Measurements from ENCODE around the gene ETV7. TPM values are rescaled to one million over a fixed set of nuclear protein-coding genes. Genes with fewer than 3 reads are reported as not detected.

The ETV7 gene
- total and polyA plus RNA-seq, 2 donors (not counting 1 experiment from before 2014, with no cell fraction given), result 0.96 to 2.0 TPM

DNA sequence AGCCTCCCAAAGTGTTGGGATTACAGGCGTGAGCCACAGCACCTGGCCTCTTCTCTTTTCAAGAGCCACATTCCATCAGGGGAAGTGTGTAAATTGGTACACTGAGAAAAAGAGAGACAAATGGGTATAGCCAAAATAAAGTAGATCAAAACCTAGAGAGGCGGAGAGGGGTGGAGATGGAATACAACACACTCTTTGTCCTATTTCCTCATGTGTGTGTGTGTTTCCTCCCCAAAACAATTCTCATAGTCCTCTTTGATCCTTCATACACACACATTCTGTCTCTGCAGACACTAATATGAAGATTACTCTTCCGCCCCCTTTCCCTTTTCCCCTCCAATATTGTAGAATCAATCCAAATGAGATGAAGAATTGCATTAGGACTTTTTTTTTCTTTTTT is 39.2 kb upstream of the ETV7 start:
- H3K79me2 ChIP-seq (ENCODE audit: control insufficient read depth, insufficient read depth, low read length), result no peaks in the 10 kb centered on the region
- Mint-ChIP-seq H3K9me3 (ENCODE audit: insufficient read depth) (no peaks in the 10 kb centered on the region), H3K4me3 (no peak overlapping the region), H3K4me1 (peaks cover 17% of the 10 kb centered on the region), H3K27me3 (no peaks in the 10 kb centered on the region), H3K27ac (no peak overlapping the region)
- no peak overlapping the region for H3K4me3 ChIP-seq (ENCODE audit: control extremely low read depth in 1 of 5, extremely low read depth in 1 of 5, insufficient read depth in 1 of 5, low read depth in 2 of 5, low read length in 4 of 5)
- no peak overlapping the region for H2AFZ ChIP-seq (ENCODE audit: insufficient read depth, low read depth, low read length, poor library complexity, severe bottlenecking)
- no peak for TF ChIP-seq EZH2 (IDR thresholded peaks at IDR 0.05; ENCODE audit: borderline replicate concordance, insufficient read depth, low read depth, low read length, poor library complexity, severe bottlenecking)
- TF ChIP-seq, protein P1, sequence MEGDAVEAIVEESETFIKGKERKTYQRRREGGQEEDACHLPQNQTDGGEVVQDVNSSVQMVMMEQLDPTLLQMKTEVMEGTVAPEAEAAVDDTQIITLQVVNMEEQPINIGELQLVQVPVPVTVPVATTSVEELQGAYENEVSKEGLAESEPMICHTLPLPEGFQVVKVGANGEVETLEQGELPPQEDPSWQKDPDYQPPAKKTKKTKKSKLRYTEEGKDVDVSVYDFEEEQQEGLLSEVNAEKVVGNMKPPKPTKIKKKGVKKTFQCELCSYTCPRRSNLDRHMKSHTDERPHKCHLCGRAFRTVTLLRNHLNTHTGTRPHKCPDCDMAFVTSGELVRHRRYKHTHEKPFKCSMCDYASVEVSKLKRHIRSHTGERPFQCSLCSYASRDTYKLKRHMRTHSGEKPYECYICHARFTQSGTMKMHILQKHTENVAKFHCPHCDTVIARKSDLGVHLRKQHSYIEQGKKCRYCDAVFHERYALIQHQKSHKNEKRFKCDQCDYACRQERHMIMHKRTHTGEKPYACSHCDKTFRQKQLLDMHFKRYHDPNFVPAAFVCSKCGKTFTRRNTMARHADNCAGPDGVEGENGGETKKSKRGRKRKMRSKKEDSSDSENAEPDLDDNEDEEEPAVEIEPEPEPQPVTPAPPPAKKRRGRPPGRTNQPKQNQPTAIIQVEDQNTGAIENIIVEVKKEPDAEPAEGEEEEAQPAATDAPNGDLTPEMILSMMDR (IDR thresholded peaks at IDR 0.05), result no peak
- no peaks in the 10 kb centered on the region for H4K20me1 ChIP-seq (ENCODE audit: control insufficient read depth, insufficient read depth, low read length, poor library complexity, severe bottlenecking)
- no peaks in the 10 kb centered on the region for H3K27me3 ChIP-seq (replicated peaks in 1 of 4; ENCODE audit: control extremely low read depth in 1 of 4, control insufficient read depth in 3 of 4, insufficient read depth in 4 of 4, low read length in 3 of 4)
- ATAC-seq (ENCODE audit: low read depth) (no peak), DNase-seq (no peak)
- ChIA-PET POLR2A (no interaction called here), CTCF (no interaction called here)
- H3K4me1 ChIP-seq (ENCODE audit: control insufficient read depth in 2 of 2, insufficient read depth in 2 of 2, low read length in 2 of 2), result peaks cover 9 to 14% of the 10 kb centered on the region in 2 donors
- WGBS (ENCODE audit: insufficient coverage), result no CpG with 5 or more reads among the region's 3 CpGs
- no peaks in the 10 kb centered on the region for H3K9me3 ChIP-seq (ENCODE audit: control extremely low read depth in 1 of 3, control insufficient read depth in 2 of 3, insufficient read depth in 1 of 3, low read length in 2 of 3)
- intact Hi-C loops (cut with micrococcal nuclease), result loop anchor here (10.0 kb wide), 2 partner anchors 88 to 428 kb away; no protein-coding TSS in a partner anchor
- H3K27ac ChIP-seq (ENCODE audit: low read length in 2 of 2), result no peak overlapping the region
- no peaks in the 10 kb centered on the region for H3K36me3 ChIP-seq (replicated peaks in 1 of 2; ENCODE audit: control extremely low read depth in 1 of 2, control insufficient read depth in 1 of 2, extremely low read depth in 1 of 2, insufficient read depth in 2 of 2, low read length in 1 of 2)
- no peak overlapping the region for H3K4me2 ChIP-seq (replicated peaks; ENCODE audit: low read depth, low read length, poor library complexity, severe bottlenecking)
- H3K9ac ChIP-seq (ENCODE audit: low read length), result no peak overlapping the region

DNA sequence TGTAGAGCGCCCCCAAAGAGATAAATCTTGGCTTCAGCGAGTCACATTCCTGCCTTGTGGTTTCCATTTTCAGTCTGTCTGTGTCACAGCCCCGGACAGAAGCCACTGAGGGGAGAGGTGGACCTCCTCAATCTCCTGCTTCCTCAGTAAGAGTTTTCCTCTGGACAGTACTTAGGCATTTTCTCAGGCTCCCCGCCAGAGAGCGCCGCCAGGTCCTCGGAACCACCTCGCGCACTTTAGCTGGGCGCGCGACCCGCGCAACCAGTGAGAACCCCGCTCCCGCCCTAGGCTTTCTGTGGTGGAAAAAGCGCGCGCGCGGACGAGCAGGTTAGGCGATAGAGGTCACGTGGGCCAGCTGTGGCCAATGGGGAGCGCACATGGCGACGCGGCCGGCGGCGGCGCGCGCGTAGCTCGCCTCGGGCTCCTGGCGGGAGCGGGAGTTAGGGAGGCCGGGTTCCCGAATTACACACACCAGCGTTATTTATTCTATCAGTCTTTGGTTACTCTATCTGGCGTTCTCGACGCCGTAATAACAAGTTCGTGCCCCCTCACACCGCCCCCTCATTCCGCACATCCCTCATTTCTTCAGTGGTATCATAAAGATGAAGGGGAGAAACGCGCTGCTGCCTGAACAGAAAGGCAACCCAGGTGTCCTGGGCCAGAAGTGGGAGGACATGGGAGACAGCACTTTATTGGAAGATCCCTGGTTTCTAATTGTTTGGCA is 35.8 kb upstream of the ETV7 start:
- Mint-ChIP-seq H3K4me1 (peaks cover 17% of the 10 kb centered on the region), H3K27me3 (no peaks in the 10 kb centered on the region), H3K4me3 (peak overlapping the region; percentile 97), H3K27ac (peak overlapping the region; percentile 94), H3K9me3 (ENCODE audit: insufficient read depth) (no peaks in the 10 kb centered on the region)
- under 1% methylated on average over 40 of the region's 51 CpGs for WGBS (ENCODE audit: insufficient coverage)
- intact Hi-C loops (cut with micrococcal nuclease), result loop anchor here (1.0 to 10.0 kb wide), 8 partner anchors 19 to 432 kb away; partner anchors contain the start of genes KCTD20, PXT1, SRSF3 and STK38
- POLR2A ChIA-PET, result interaction anchor here (0.6 to 1.2 kb wide), 3 partner anchors 17 to 91 kb away, joined by 3 to 7 read pairs (median 6); partner anchors contain the start of gene KCTD20
- ATAC-seq (ENCODE audit: low read depth) (peak; percentile 96), DNase-seq (peak; percentile 98)
- Histone ChIP-seq H3K27me3 (replicated peaks in 1 of 4; ENCODE audit: control extremely low read depth in 1 of 4, control insufficient read depth in 3 of 4, insufficient read depth in 4 of 4, low read length in 3 of 4) (no peaks in the 10 kb centered on the region), H3K36me3 (replicated peaks in 1 of 2; ENCODE audit: control extremely low read depth in 1 of 2, control insufficient read depth in 1 of 2, extremely low read depth in 1 of 2, insufficient read depth in 2 of 2, low read length in 1 of 2) (no peaks in the 10 kb centered on the region), H3K4me2 (replicated peaks; ENCODE audit: low read depth, low read length, poor library complexity, severe bottlenecking) (peak overlapping the region; percentile 81), H3K4me3 (ENCODE audit: control extremely low read depth in 1 of 5, extremely low read depth in 1 of 5, insufficient read depth in 1 of 5, low read depth in 2 of 5, low read length in 4 of 5) (peak overlapping the region; percentile 68 to 81 (median 76)), H3K4me1 (ENCODE audit: control insufficient read depth in 2 of 2, insufficient read depth in 2 of 2, low read length in 2 of 2) (peaks cover 9 to 14% of the 10 kb centered on the region in 2 donors), H3K9ac (ENCODE audit: low read length) (peak overlapping the region; percentile 74), H3K27ac (ENCODE audit: low read length in 2 of 2) (peak overlapping the region; percentile 57 to 68), H2AFZ (ENCODE audit: insufficient read depth, low read depth, low read length, poor library complexity, severe bottlenecking) (peak overlapping the region; percentile 98), H4K20me1 (ENCODE audit: control insufficient read depth, insufficient read depth, low read length, poor library complexity, severe bottlenecking) (no peaks in the 10 kb centered on the region), H3K9me3 (ENCODE audit: control extremely low read depth in 1 of 3, control insufficient read depth in 2 of 3, insufficient read depth in 1 of 3, low read length in 2 of 3) (no peaks in the 10 kb centered on the region), H3K79me2 (ENCODE audit: control insufficient read depth, insufficient read depth, low read length) (no peaks in the 10 kb centered on the region)
- TF ChIP-seq EZH2 (IDR thresholded peaks at IDR 0.05; ENCODE audit: borderline replicate concordance, insufficient read depth, low read depth, low read length, poor library complexity, severe bottlenecking), result no peak
- TF ChIP-seq, protein P1 (IDR thresholded peaks at IDR 0.05), result peak; percentile 69
- CTCF ChIA-PET, result interaction anchor here (0.6 to 3.8 kb wide), 19 partner anchors 16 to 428 kb away, joined by 3 to 29 read pairs (median 4); partner anchors contain the start of gene SRSF3

Measured in B cell (primary cell).